ENCODE results near the gene TGFA. TPM values are rescaled to one million over a fixed set of nuclear protein-coding genes. Genes with fewer than 3 reads are reported as not detected.

TGFA gene
- polyA plus RNA-seq, 2 of the 4 experiments (the other 2 are of a cell fraction), result 3.5 to 5.3 TPM

DNA sequence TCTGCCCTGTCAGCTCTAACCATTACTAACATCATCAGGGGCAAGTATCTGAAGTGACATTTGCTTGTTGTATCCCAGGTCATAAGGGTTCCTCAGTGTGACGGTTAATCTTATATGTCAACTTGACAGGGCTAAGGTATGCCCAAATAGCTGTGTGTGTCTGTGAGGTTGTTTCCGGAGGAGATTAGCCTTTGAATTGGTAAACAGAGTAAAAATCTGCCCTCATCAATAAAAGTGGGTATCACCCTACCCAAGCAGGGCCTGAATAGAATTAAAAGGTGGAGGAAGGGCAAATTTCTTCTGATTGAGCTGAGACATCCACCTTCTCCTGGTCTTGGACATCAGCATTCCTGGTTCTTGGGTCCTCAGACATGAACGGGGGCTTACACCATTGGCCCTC lies 12.8 kb upstream of the TGFA start:
- Histone ChIP-seq H3K27ac (no peak overlapping the region), H3K4me1 (peaks cover 8% of the 10 kb centered on the region; the same call in 2 of the 3 replicates), H3K9me3 (no peaks in the 10 kb centered on the region), H3K4me3 (no peak overlapping the region), H3K4me2 (no peak overlapping the region)
- TF ChIP-seq PHF8 (IDR thresholded peaks at IDR 0.05; ENCODE audit: borderline replicate concordance, low read depth), result no peak
- no peak for TF ChIP-seq POLR2AphosphoS2 (conservative IDR thresholded peaks at IDR 0.05; ENCODE audit: low read length)
- no peak for TF ChIP-seq ZFP36 (IDR thresholded peaks at IDR 0.05; ENCODE audit: borderline replicate concordance, partially characterized antibody)
- TF ChIP-seq RCOR1 (IDR thresholded peaks at IDR 0.05; ENCODE audit: low read depth, low read length), result no peak
- TF ChIP-seq GATA3 (IDR thresholded peaks at IDR 0.05; ENCODE audit: borderline replicate concordance), result no peak
- TF ChIP-seq POLR2A (IDR thresholded peaks at IDR 0.05; ENCODE audit: low read length), result no peak
- 92% methylated on average over 3 of the region's 3 CpGs for WGBS (ENCODE audit: missing lambda C conversion rate)
- DNase-seq (ENCODE audit: low read depth in 1 of 2, low spot score in 1 of 2) (no peak), ATAC-seq (no peak), FAIRE-seq (no peak)
- ChIA-PET POLR2A (no interaction called here), CTCF (interaction anchor here (1.7 to 2.1 kb wide), 2 partner anchors 12 to 51 kb away, joined by 5 to 6 read pairs; partner anchors contain the start of gene TGFA)

DNA sequence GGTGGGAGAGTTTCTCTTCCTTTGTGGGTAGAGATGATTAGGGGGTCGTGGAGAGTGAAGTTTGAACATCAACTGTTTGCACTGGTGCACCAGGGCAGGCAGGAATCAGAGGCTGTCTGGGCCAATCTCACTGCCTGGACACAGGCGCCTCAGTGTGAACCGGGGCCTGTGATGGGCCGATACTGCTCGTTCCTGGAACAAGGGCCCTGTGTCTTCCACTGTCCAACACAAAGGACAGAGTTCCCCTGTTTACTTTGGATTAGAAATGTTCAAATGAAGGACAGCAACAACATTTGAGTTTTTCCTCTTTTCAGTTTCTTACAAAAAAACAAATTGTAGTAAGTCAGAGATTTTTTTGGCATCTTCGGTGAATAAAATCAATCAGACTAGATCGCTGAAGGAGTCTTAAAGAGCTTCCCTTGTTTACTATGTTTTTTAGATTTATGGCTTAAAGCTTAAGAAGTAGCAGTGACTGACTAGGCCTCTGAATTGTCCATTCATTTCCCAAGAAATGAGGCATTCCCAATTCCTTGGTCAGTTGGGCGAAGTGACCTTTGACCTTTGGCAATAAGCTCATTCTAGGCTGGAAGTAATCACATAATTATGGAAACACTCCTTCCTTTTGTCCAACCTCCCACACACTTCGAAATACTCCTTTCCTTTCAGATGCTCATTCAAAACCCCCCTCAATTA lies 11.6 kb upstream of the TGFA start:
- 71% methylated on average over 9 of the region's 9 CpGs for whole genome bisulfite sequencing (ENCODE audit: missing lambda C conversion rate)
- H3K4me2 ChIP-seq, result no peak overlapping the region
- ChIA-PET POLR2A (no interaction called here), CTCF (interaction anchor here (0.6 to 2.1 kb wide), 7 partner anchors 8 to 86 kb away, joined by 3 to 6 read pairs (median 3); partner anchors contain the start of gene TGFA)
- H3K4me3 ChIP-seq, result no peak overlapping the region
- TF ChIP-seq MAFK (IDR thresholded peaks at IDR 0.05; ENCODE audit: partially characterized antibody) (no peak), RAD21 (conservative IDR thresholded peaks at IDR 0.05 in 1 of 2, IDR thresholded peaks at IDR 0.05 in 1 of 2) (no peak), MAZ (IDR thresholded peaks at IDR 0.05; ENCODE audit: borderline replicate concordance, low read depth, low read length) (no peak), HOXB13 (CRISPR knock-in tag; IDR thresholded peaks at IDR 0.05; ENCODE audit: low read depth) (no peak), RNF2 (IDR thresholded peaks at IDR 0.05; ENCODE audit: borderline replicate concordance, low read depth) (no peak), CBX2 (IDR thresholded peaks at IDR 0.05; ENCODE audit: borderline replicate concordance, low read depth) (no peak), ZFP36 (IDR thresholded peaks at IDR 0.05; ENCODE audit: borderline replicate concordance, partially characterized antibody) (no peak), SREBF2 (IDR thresholded peaks at IDR 0.05) (no peak), ZC3H11A (IDR thresholded peaks at IDR 0.05) (no peak), CTCF (IDR thresholded peaks at IDR 0.05) (no peak), REST (IDR thresholded peaks at IDR 0.05) (no peak), EHF (CRISPR knock-in tag; IDR thresholded peaks at IDR 0.05) (no peak), NPAS2 (CRISPR knock-in tag; IDR thresholded peaks at IDR 0.05; ENCODE audit: borderline replicate concordance) (no peak), POLR2A (IDR thresholded peaks at IDR 0.05; ENCODE audit: low read length) (no peak), JUN (IDR thresholded peaks at IDR 0.05) (no peak), FOSB (CRISPR knock-in tag; IDR thresholded peaks at IDR 0.05) (no peak)
- no peaks in the 10 kb centered on the region for H3K9me3 ChIP-seq
- no peak overlapping the region for H3K27ac ChIP-seq
- FAIRE-seq, result no peak
- no peak for ATAC-seq
- DNase-seq (ENCODE audit: low read depth in 1 of 2, low spot score in 1 of 2), result no peak
- H3K4me1 ChIP-seq, result peaks cover 6% of the 10 kb centered on the region; the same call in 2 of the 3 replicates
